GM13976 (cell line): Measurements from ENCODE around the gene MEGF11.

Source experiments
- DNase-seq: peaks from one replicate; pipeline ENCODE4 v3.0.0; 2012; ENCODE audit warnings: low spot score
- in situ Hi-C: fragments of 300-500 bp; cut with MboI; formaldehyde crosslinking; loops from one replicate; pipeline ENCODE4 v1.12.0; 2022; ENCODE audit warnings: low sequenced_read_pairs, mixed read lengths, inconsistent platforms; ENCODE audit not compliant: unreplicated experiment
- TF ChIP-seq, protein P1 (sequence below): IDR thresholded peaks from 2 replicates; pipeline ENCODE4 v1.5.1; 2012; ENCODE audit warnings: borderline replicate concordance, mild to moderate bottlenecking; ENCODE audit not compliant: insufficient read depth; ENCODE audit errors: extremely low read depth, missing control alignments, control extremely low read depth

MEGF11 gene

DNA sequence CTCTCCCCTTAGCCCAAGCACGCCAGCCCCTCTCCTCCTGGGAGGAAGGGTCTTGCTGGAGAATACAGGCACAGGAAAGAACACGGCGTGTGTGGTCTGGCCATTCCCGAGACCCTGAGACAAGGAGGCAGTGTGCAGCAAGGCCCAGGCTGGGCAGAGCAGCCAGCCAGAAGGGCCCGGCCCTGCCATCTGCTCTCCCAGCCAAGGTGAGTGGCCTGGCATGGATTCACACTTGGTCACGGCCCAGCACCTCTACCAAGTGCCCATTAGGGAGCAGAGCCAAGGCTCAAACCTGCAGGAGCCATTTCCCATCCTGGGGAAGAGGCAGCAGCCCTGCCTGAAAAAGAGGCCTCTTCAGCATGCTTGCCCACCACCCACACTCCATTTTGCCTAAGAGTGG lies 28.6 kb downstream of the MEGF11 start:
- in situ Hi-C loops = no loop called here
- DNase-seq = no peak
- TF ChIP-seq, protein P1, sequence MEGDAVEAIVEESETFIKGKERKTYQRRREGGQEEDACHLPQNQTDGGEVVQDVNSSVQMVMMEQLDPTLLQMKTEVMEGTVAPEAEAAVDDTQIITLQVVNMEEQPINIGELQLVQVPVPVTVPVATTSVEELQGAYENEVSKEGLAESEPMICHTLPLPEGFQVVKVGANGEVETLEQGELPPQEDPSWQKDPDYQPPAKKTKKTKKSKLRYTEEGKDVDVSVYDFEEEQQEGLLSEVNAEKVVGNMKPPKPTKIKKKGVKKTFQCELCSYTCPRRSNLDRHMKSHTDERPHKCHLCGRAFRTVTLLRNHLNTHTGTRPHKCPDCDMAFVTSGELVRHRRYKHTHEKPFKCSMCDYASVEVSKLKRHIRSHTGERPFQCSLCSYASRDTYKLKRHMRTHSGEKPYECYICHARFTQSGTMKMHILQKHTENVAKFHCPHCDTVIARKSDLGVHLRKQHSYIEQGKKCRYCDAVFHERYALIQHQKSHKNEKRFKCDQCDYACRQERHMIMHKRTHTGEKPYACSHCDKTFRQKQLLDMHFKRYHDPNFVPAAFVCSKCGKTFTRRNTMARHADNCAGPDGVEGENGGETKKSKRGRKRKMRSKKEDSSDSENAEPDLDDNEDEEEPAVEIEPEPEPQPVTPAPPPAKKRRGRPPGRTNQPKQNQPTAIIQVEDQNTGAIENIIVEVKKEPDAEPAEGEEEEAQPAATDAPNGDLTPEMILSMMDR = no peak

- no peak for DNase-seq
- TF ChIP-seq, protein P1 = no peak
- in situ Hi-C loops = no loop called here
Measured at GRCh38 chr15:66222273-66223198, 31.0 kb downstream of the MEGF11 start.

GRCh38 chr15:66221126-66221525 lies 32.4 kb downstream of the MEGF11 start:
- TF ChIP-seq, protein P1 = no peak
- no peak for DNase-seq
- in situ Hi-C loops = no loop called here

GRCh38 chr15:66220601-66221000 lies 32.9 kb downstream of the MEGF11 start:
- in situ Hi-C loops = no loop called here
- TF ChIP-seq, protein P1 = no peak
- no peak for DNase-seq

- in situ Hi-C loops = no loop called here
- DNase-seq = no peak
- TF ChIP-seq, protein P1 = no peak
Measured at GRCh38 chr15:66219339-66219738, 34.2 kb downstream of the MEGF11 start.

DNA sequence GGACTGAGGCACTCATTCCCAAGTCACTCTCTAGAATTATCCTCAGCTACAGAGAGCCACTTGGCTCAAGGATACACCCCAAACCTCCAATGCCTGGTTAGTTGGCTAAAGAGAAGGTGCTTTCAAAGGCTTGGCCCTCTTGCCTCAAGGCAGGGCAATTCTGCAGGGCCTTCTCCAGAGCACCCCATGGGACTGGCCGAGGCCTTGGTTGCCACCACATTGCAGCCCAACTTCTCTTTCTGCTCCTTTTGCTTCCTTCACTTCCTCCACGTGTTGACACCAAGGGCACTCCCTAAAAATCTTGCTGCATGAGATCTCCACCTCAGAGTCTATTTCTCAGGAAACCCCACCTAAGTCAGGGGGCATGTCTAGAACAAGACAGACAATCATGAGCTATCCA lies 36.7 kb downstream of the MEGF11 start:
- DNase-seq = no peak
- in situ Hi-C loops = no loop called here
- TF ChIP-seq, protein P1 = no peak
